ENCODE measurements around the gene INPP5B. TPM values are rescaled to one million over a fixed set of nuclear protein-coding genes. Genes with fewer than 3 reads are reported as not detected.
"Not testable (repeated sequence)": the region's sequence is repeated elsewhere in the genome, so short reads cannot be mapped to it uniquely, and the experiment has no call there.

The INPP5B gene
- 9.4 and 13.8 TPM in 2 replicates for total RNA-seq

- peak; percentile 45 for DNase-seq (ENCODE audit: extremely low read depth, low read depth, low spot score)
These were observed at the start of gene INPP5B for GRCh38 chr1:37946703-37947360. INPP5B (minus strand) TSS chr1:37947053; CDS start chr1:37946308, 745 bp downstream.

- no peak for DNase-seq (ENCODE audit: extremely low read depth, low read depth, low spot score)
These were observed 49.0 kb upstream of the INPP5B start for GRCh38 chr1:37995751-37996345.

DNA sequence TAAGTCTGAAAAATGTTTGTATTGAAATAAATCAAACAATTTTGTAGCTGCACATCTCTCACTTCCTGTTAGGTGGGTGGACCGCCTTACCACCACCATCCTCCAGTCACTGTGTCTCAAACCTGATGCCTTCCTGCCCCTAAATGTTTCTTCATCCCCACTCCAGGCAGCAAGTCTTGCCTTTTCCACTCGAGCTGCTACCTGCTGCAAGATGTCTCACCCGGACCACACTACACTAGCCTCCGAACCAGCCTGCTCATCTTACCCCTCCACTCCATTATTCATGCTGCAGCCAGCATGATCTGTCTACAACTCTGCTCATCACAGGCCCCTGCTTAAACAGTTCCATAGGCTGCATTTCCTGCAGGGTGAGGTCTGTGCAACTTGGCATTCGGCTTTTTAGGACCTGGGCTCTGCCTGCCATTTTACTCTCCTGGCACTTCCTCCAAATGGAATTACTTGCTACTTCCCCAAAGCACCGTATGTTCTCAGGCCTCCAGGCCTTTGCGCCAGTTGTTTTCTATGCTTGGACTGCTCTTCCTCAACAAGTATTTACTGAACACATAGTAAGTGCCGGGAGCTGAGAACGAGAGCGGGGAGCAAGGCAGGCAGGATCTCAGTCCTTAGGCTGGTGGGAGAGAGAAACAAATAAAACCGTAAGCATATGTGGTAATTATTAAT, 48.2 kb upstream of the INPP5B start:
- DNase-seq (ENCODE audit: extremely low read depth, low read depth, low spot score): no peak

- no peak for DNase-seq (ENCODE audit: extremely low read depth, low read depth, low spot score)
These were observed 42.6 kb upstream of the INPP5B start for GRCh38 chr1:37989361-37989930.

- DNase-seq (ENCODE audit: extremely low read depth, low read depth, low spot score): no peak
These were observed 40.8 kb upstream of the INPP5B start for GRCh38 chr1:37987679-37988078.

- DNase-seq (ENCODE audit: extremely low read depth, low read depth, low spot score): no peak
These were observed 36.7 kb upstream of the INPP5B start for GRCh38 chr1:37983546-37983945.

- DNase-seq (ENCODE audit: extremely low read depth, low read depth, low spot score): no peak
These were observed 31.7 kb upstream of the INPP5B start for GRCh38 chr1:37978541-37978940.

- DNase-seq (ENCODE audit: extremely low read depth, low read depth, low spot score): peak; percentile 16
These were observed 28.2 kb upstream of the INPP5B start for GRCh38 chr1:37975083-37975482.

GRCh38 chr1:37974567-37974966, 27.7 kb upstream of the INPP5B start:
- DNase-seq (ENCODE audit: extremely low read depth, low read depth, low spot score): no peak

DNA sequence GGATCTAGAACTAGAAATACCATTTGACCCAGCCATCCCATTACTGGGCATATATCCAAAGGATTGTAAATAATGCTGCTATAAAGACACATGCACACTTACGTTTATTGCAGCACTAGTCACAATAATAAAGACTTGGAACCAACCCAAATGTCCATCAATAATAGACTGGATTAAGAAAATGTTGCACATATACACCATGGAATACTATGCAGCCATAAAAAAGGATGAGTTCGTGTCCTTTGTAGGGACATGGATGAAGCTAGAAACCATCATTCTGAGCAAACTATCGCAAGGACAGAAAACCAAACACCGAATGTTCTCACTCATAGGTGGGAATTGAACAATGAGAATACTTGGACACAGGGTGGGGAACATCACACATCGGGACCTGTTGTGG, 26.8 kb upstream of the INPP5B start:
- DNase-seq (ENCODE audit: extremely low read depth, low read depth, low spot score): not testable (repeated sequence)

- DNase-seq (ENCODE audit: extremely low read depth, low read depth, low spot score): no peak
These were observed 18.4 kb upstream of the INPP5B start for GRCh38 chr1:37965301-37965700.

- not testable (repeated sequence) for DNase-seq (ENCODE audit: extremely low read depth, low read depth, low spot score)
These were observed 17.3 kb upstream of the INPP5B start for GRCh38 chr1:37964106-37964505.

- DNase-seq (ENCODE audit: extremely low read depth, low read depth, low spot score): no peak
These were observed 11.8 kb upstream of the INPP5B start for GRCh38 chr1:37958690-37959089.

- DNase-seq (ENCODE audit: extremely low read depth, low read depth, low spot score): no peak
These were observed 8.8 kb upstream of the INPP5B start for GRCh38 chr1:37955685-37956084.

GRCh38 chr1:37954316-37954971, 7.6 kb upstream of the INPP5B start:
- DNase-seq (ENCODE audit: extremely low read depth, low read depth, low spot score): no peak

GRCh38 chr1:37952738-37953137, 5.9 kb upstream of the INPP5B start:
- no peak for DNase-seq (ENCODE audit: extremely low read depth, low read depth, low spot score)

DNA sequence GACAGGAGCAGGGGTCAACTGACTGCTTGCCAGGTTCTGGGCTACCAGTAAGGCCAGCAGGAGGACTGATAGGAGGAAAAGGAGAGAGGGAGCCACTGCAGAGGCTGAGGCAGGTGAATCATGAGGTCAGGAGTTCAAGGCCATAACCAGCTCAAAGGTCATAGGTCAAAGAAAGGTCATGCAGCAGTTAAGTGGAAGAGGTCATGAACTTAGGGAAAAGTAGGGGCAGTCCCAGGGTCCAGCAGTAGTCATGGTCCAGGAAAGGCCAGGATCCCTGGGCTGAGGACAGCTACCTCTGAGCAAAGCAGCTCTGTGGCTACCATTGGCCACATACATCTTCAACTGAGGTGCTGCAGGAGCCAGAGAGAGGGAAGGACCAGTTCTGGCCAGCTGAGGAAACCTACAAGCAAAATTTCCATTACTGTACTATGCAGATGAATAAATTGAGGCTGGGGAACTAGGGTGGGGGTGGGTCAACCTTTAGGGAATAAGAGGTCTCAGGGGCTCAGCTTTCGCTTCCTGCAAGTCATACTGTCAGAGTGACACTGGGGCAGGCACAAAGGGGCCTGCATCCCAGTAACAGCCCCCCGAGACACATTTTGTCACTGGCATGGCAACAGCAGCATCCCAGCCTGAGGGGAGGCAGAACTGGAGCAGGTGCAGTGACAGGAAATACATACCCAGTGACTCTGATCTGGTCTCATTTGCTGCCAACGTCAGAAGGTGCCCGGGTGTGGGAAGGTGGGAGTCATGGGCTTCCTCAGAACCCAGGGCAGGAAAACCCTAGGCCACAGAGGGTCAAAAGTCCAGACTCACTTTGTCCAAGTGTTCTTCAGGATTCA, 5.2 kb upstream of the INPP5B start:
- no peak for DNase-seq (ENCODE audit: extremely low read depth, low read depth, low spot score)

DNA sequence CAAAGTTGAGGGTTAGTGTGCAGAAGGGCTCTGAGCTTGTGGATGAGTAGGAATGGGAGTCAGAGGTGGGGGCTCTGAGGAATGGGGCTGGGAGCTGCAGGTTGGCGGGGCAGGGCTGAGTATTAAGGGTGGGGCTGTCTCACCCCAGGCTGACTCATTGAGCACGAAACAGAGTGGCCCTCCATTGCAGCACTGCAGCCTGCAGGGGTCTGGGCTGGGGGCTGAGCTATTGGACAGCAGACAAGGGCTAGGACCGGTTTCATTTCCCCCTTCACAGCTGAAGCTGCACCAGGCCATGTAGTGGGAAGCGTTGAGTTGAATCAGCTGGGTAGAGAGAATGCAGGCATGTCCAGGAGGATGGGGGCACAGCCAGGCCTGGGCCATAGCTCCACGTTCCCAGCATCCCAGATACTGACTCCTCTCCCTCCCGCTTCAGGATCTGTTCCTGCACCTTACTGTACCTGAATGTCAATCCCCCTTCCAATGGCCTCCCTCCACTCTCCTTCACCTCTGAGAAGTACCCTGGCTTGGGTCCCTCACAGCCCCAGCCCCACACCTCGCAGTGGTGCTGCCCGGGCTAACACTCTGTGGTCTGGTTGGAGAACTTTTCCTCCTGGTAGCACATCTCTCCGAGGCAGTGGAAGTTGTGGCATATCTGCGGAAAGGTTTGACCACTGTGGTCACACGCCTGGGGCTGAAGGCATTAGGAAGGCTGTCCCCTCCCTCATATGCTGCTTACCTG, 4.4 kb upstream of the INPP5B start:
- DNase-seq (ENCODE audit: extremely low read depth, low read depth, low spot score): no peak

DNA sequence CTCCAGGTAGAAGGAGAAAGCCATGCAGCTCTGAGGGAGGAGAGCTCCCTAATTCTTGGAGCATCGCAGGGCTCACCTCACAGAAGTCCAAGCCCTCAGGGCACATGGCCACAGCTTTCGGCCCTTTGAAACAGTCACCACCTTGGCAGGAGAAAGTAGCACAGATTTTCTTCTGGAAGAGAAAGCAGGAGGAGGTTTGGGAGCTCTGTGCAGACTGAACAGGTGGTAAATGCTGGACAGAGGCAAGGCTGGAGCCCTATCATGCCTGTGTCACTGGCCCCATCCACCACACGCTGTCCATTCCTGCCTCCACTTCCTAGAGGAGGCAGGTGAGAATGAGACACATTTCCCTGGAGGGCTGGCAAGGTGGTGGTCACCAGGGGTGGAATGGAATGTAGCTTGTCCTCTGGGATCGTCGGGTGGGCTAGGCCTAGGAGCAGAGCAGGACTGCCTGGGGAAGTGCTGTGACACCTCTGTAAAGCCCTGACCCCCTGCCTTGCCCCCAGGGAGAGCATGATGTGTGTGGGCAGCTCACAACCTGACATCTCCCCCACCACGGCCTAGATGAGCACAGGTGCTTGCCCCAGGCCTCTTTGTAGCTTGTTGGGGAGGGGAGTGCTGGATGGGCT, 2.8 kb upstream of the INPP5B start:
- DNase-seq (ENCODE audit: extremely low read depth, low read depth, low spot score): no peak

All from glomerular endothelial cell (primary cell).